DOHH2 (cell line): ENCODE results near the gene MCU.

Experiments
- H3F3A ChIP-seq: fragments of 200-600 bp; sonication (generic), shearing (Covaris generic); 2 replicates; pipeline ENCODE4 v1.6.0; 2016; ENCODE audit warnings: antibody characterized with exemption, mild to moderate bottlenecking; ENCODE audit not compliant: control insufficient read depth, insufficient read depth
- H3K27ac ChIP-seq: fragments of 200-600 bp; sonication (generic); 2 replicates; pipeline ENCODE4 v1.5.1; 2014; ENCODE audit warnings: low read depth, mild to moderate bottlenecking, low read length, moderate library complexity
- H3K27me3 ChIP-seq: fragments of 200-600 bp; sonication (generic); 2 replicates; pipeline ENCODE4 v1.6.1; 2014; ENCODE audit warnings: mild to moderate bottlenecking, low read length, mixed read lengths; ENCODE audit not compliant: control insufficient read depth
- H3K36me3 ChIP-seq: fragments of 200-600 bp; sonication (generic); 2 replicates; pipeline ENCODE4 v1.6.1; 2014; ENCODE audit warnings: mild to moderate bottlenecking, low read length, moderate library complexity, mixed read lengths; ENCODE audit not compliant: control insufficient read depth
- H3K4me1 ChIP-seq: fragments of 200-600 bp; sonication (generic); 2 replicates; pipeline ENCODE4 v1.6.1; 2014; ENCODE audit warnings: mild to moderate bottlenecking, low read length, mixed read lengths; ENCODE audit not compliant: control insufficient read depth
- H3K4me2 ChIP-seq: fragments of 200-600 bp; sonication (generic); 2 replicates; pipeline ENCODE4 v1.6.0; 2014; ENCODE audit warnings: mild to moderate bottlenecking, low read length, moderate library complexity
- H3K4me3 ChIP-seq: fragments of 200-600 bp; sonication (generic); 2 replicates; pipeline ENCODE4 v1.5.1; 2014; ENCODE audit warnings: mild to moderate bottlenecking, low read length, mixed read lengths
- H3K79me2 ChIP-seq: fragments of 200-600 bp; sonication (generic); 2 replicates; pipeline ENCODE4 v1.6.1; 2014; ENCODE audit warnings: mild to moderate bottlenecking, low read length, mixed read lengths; ENCODE audit not compliant: control insufficient read depth
- H3K9me2 ChIP-seq: fragments of 200-600 bp; sonication (generic); replicated peaks from 2 replicates; pipeline ENCODE4 v1.6.1; 2014; ENCODE audit warnings: mild to moderate bottlenecking, low read length, mixed read lengths; ENCODE audit not compliant: control insufficient read depth
- H3K9me3 ChIP-seq: fragments of 200-600 bp; sonication (generic); 2 replicates; pipeline ENCODE4 v1.6.1; 2014; ENCODE audit warnings: antibody characterized with exemption, low read length, mixed read lengths; ENCODE audit not compliant: control insufficient read depth, insufficient read depth
- H4K20me1 ChIP-seq: fragments of 200-600 bp; sonication (generic); 2 replicates; pipeline ENCODE4 v1.6.0; 2014; ENCODE audit warnings: low read depth, mild to moderate bottlenecking, antibody characterized with exemption, low read length, moderate library complexity; ENCODE audit not compliant: control insufficient read depth, insufficient read depth
- EZH2phosphoT487 ChIP-seq: fragments of 200-600 bp; sonication (generic); IDR thresholded peaks from 2 replicates; pipeline ENCODE4 v1.6.1; 2017; ENCODE audit warnings: borderline replicate concordance, mild to moderate bottlenecking, antibody characterized with exemption, low read length, moderate library complexity, mixed read lengths
- TF ChIP-seq, protein P1 (sequence below): fragments of 200-600 bp; sonication (generic); IDR thresholded peaks from one replicate; pipeline ENCODE4 v1.5.1; 2014; ENCODE audit warnings: antibody characterized with exemption, mild to moderate bottlenecking, low read depth, low read length; ENCODE audit not compliant: poor library complexity, severe bottlenecking

The MCU gene

GRCh38 chr10:72850861-72851260, 158.9 kb downstream of the MCU start:
- Histone ChIP-seq H3F3A (no peaks in the 10 kb centered on the region), H3K79me2 (no peaks in the 10 kb centered on the region), H3K4me1 (no peaks in the 10 kb centered on the region), H3K27me3 (no peaks in the 10 kb centered on the region), H3K27ac (no peak overlapping the region), H3K36me3 (no peaks in the 10 kb centered on the region), H3K4me3 (no peak overlapping the region), H3K9me3 (peaks cover 8% of the 10 kb centered on the region; the same call in 1 of the 2 replicates), H3K4me2 (no peak overlapping the region), H4K20me1 (no peaks in the 10 kb centered on the region), H3K9me2 (no peaks in the 10 kb centered on the region)
- TF ChIP-seq EZH2phosphoT487 = no peak
- TF ChIP-seq, protein P1, sequence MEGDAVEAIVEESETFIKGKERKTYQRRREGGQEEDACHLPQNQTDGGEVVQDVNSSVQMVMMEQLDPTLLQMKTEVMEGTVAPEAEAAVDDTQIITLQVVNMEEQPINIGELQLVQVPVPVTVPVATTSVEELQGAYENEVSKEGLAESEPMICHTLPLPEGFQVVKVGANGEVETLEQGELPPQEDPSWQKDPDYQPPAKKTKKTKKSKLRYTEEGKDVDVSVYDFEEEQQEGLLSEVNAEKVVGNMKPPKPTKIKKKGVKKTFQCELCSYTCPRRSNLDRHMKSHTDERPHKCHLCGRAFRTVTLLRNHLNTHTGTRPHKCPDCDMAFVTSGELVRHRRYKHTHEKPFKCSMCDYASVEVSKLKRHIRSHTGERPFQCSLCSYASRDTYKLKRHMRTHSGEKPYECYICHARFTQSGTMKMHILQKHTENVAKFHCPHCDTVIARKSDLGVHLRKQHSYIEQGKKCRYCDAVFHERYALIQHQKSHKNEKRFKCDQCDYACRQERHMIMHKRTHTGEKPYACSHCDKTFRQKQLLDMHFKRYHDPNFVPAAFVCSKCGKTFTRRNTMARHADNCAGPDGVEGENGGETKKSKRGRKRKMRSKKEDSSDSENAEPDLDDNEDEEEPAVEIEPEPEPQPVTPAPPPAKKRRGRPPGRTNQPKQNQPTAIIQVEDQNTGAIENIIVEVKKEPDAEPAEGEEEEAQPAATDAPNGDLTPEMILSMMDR = no peak

DNA sequence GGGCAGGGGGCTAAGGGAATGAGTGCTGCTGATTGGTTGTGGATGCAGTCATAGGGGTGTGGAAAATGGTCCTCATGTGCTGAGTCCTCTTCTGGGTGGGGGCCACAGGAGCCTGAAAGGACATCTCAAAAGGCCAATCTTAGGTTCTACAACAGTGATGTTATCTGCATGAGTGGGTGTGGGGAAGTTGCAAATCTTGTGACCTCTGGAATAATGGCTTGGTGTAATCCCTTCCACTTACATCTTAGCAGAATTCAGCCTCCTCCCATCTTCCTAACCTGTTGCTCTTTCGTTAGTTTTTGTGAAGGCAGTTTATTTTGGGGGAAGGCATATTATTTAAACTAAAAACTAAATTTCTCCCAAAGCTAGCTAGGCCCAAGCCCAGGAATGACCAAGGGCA, 159.6 kb downstream of the MCU start:
- H3K4me2 ChIP-seq = no peak overlapping the region
- no peaks in the 10 kb centered on the region for H3F3A ChIP-seq
- no peaks in the 10 kb centered on the region for H4K20me1 ChIP-seq
- H3K36me3 ChIP-seq = no peaks in the 10 kb centered on the region
- peaks cover 8% of the 10 kb centered on the region; the same call in 1 of the 2 replicates for H3K9me3 ChIP-seq
- H3K4me3 ChIP-seq = no peak overlapping the region
- no peaks in the 10 kb centered on the region for H3K27me3 ChIP-seq
- no peaks in the 10 kb centered on the region for H3K4me1 ChIP-seq
- no peak overlapping the region for H3K27ac ChIP-seq
- TF ChIP-seq EZH2phosphoT487 = no peak
- TF ChIP-seq, protein P1 = no peak
- no peaks in the 10 kb centered on the region for H3K79me2 ChIP-seq
- H3K9me2 ChIP-seq = no peaks in the 10 kb centered on the region

GRCh38 chr10:72852508-72852907, 160.6 kb downstream of the MCU start:
- no peaks in the 10 kb centered on the region for H4K20me1 ChIP-seq
- H3K27me3 ChIP-seq = no peaks in the 10 kb centered on the region
- no peaks in the 10 kb centered on the region for H3K4me1 ChIP-seq
- no peak overlapping the region for H3K27ac ChIP-seq
- H3K79me2 ChIP-seq = no peaks in the 10 kb centered on the region
- TF ChIP-seq, protein P1 = no peak
- TF ChIP-seq EZH2phosphoT487 = no peak
- H3K9me2 ChIP-seq = no peaks in the 10 kb centered on the region
- no peaks in the 10 kb centered on the region for H3F3A ChIP-seq
- peaks cover 8% of the 10 kb centered on the region; the same call in 1 of the 2 replicates for H3K9me3 ChIP-seq
- H3K4me2 ChIP-seq = no peak overlapping the region
- H3K4me3 ChIP-seq = no peak overlapping the region
- H3K36me3 ChIP-seq = no peaks in the 10 kb centered on the region

- no peak overlapping the region for H3K27ac ChIP-seq
- H3K9me2 ChIP-seq = no peaks in the 10 kb centered on the region
Observed at GRCh38 chr10:72855129-72855528, 163.2 kb downstream of the MCU start.

More at GRCh38 chr10:72855129-72855528, 163.2 kb downstream of the MCU start:
- Histone ChIP-seq H3K9me3 (peaks cover 8% of the 10 kb centered on the region; the same call in 1 of the 2 replicates), H3K36me3 (no peaks in the 10 kb centered on the region), H3K4me3 (no peak overlapping the region), H3K27me3 (no peaks in the 10 kb centered on the region), H4K20me1 (no peaks in the 10 kb centered on the region), H3K4me2 (no peak overlapping the region), H3F3A (no peaks in the 10 kb centered on the region), H3K79me2 (no peaks in the 10 kb centered on the region), H3K4me1 (no peaks in the 10 kb centered on the region)
- TF ChIP-seq EZH2phosphoT487 = no peak
- TF ChIP-seq, protein P1 = no peak
